SK-N-SH treated with all-trans-retinoic acid at 6 μM for 48 hours (cell line): ENCODE measurements around the gene FMN1.

Source experiments
- ARNTL ChIP-seq: fragments of 450-650 bp; formaldehyde crosslinking; IDR thresholded peaks from 2 replicates; pipeline ENCODE4 v1.5.0; 2020; ENCODE audit warnings: low read depth, mild to moderate bottlenecking, moderate library complexity, borderline replicate concordance
- BACH2 ChIP-seq: fragments of 250-450 bp; sonication (Bioruptor Pico); IDR thresholded peaks from 2 replicates; pipeline ENCODE4 v1.9.0; 2021; ENCODE audit warnings: mild to moderate bottlenecking, borderline replicate concordance
- GLIS3 ChIP-seq: fragments of 250-450 bp; sonication (Bioruptor Pico); IDR thresholded peaks from 2 replicates; pipeline ENCODE4 v1.5.0; 2020; ENCODE audit warnings: mild to moderate bottlenecking, moderate library complexity
- OSR1 ChIP-seq: fragments of 250-450 bp; sonication (Bioruptor Pico); IDR thresholded peaks from 2 replicates; pipeline ENCODE4 v1.8.0; 2022; ENCODE audit warnings: moderate library complexity, mild to moderate bottlenecking, inconsistent platforms
- PATZ1 ChIP-seq: fragments of 250-450 bp; sonication (Bioruptor Pico); IDR thresholded peaks from 2 replicates; pipeline ENCODE4 v1.8.0; 2020; ENCODE audit warnings: mild to moderate bottlenecking, moderate library complexity, borderline replicate concordance
- RARB ChIP-seq: fragments of 250-450 bp; sonication (Bioruptor Pico); IDR thresholded peaks from 2 replicates; pipeline ENCODE4 v1.8.0; 2021; ENCODE audit warnings: mild to moderate bottlenecking, moderate library complexity
- SNAI2 ChIP-seq: fragments of 250-450 bp; sonication (Bioruptor Pico); IDR thresholded peaks from 2 replicates; pipeline ENCODE4 v1.5.0; 2020; ENCODE audit warnings: mild to moderate bottlenecking, moderate library complexity
- TF ChIP-seq, protein P1 (sequence below): fragments of 250-450 bp; sonication (Bioruptor Pico); IDR thresholded peaks from 2 replicates; pipeline ENCODE4 v1.5.1; 2020; ENCODE audit warnings: low read depth, mild to moderate bottlenecking, moderate library complexity
- TF ChIP-seq, protein P2 (sequence below): fragments of 250-450 bp; sonication (Bioruptor Pico); IDR thresholded peaks from 2 replicates; pipeline ENCODE4 v1.5.0; 2020; ENCODE audit warnings: mild to moderate bottlenecking, moderate library complexity

GRCh38 chr15:33067456-33067855 lies 127.1 kb downstream of the FMN1 start:
- TF ChIP-seq PATZ1 (CRISPR knock-in tag), result no peak
- TF ChIP-seq GLIS3 (CRISPR knock-in tag), result no peak
- no peak for TF ChIP-seq ARNTL (CRISPR knock-in tag)
- TF ChIP-seq, protein P1, sequence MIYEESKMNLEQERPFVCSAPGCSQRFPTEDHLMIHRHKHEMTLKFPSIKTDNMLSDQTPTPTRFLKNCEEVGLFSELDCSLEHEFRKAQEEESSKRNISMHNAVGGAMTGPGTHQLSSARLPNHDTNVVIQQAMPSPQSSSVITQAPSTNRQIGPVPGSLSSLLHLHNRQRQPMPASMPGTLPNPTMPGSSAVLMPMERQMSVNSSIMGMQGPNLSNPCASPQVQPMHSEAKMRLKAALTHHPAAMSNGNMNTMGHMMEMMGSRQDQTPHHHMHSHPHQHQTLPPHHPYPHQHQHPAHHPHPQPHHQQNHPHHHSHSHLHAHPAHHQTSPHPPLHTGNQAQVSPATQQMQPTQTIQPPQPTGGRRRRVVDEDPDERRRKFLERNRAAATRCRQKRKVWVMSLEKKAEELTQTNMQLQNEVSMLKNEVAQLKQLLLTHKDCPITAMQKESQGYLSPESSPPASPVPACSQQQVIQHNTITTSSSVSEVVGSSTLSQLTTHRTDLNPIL (CRISPR knock-in tag), result no peak
- no peak for TF ChIP-seq BACH2 (CRISPR knock-in tag)
- TF ChIP-seq OSR1, result no peak
- no peak for TF ChIP-seq RARB
- no peak for TF ChIP-seq SNAI2 (CRISPR knock-in tag)
- TF ChIP-seq, protein P2, sequence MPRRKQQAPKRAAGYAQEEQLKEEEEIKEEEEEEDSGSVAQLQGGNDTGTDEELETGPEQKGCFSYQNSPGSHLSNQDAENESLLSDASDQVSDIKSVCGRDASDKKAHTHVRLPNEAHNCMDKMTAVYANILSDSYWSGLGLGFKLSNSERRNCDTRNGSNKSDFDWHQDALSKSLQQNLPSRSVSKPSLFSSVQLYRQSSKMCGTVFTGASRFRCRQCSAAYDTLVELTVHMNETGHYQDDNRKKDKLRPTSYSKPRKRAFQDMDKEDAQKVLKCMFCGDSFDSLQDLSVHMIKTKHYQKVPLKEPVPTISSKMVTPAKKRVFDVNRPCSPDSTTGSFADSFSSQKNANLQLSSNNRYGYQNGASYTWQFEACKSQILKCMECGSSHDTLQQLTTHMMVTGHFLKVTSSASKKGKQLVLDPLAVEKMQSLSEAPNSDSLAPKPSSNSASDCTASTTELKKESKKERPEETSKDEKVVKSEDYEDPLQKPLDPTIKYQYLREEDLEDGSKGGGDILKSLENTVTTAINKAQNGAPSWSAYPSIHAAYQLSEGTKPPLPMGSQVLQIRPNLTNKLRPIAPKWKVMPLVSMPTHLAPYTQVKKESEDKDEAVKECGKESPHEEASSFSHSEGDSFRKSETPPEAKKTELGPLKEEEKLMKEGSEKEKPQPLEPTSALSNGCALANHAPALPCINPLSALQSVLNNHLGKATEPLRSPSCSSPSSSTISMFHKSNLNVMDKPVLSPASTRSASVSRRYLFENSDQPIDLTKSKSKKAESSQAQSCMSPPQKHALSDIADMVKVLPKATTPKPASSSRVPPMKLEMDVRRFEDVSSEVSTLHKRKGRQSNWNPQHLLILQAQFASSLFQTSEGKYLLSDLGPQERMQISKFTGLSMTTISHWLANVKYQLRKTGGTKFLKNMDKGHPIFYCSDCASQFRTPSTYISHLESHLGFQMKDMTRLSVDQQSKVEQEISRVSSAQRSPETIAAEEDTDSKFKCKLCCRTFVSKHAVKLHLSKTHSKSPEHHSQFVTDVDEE, result no peak
